NCI-H1092 treated with DMSO at 0.1 percent for 48 hours (cell line): Measurements from ENCODE around the gene FOLR3.
"Not testable (repeated sequence)": the region's sequence is repeated elsewhere in the genome, so short reads cannot be mapped to it uniquely, and the experiment has no call there.

Experiments
- DNase-seq: peaks from one replicate; lab custom pipeline; 2025; lab: John Stamatoyannopoulos, UW

FOLR3 gene

DNA sequence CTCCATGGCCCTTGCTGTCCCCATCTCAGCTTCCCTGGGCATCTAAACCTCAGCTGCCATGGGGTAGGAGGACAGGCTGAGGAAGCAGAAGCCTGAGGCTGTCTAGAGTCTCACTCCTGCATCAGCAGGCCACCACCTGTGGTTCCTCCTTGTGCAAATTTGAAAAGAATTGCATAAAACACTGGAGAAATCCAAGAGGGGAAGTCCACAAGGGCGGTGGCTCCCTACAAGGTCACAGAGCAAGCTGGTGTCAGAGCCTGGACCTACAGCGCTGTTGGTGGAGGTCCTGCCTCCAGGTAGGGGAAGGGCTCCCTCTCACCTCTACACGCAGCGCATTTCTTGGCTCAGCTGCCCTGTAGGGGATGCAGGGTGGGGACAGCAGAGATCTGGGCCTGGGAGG is at the start of gene FOLR3:
Gene FOLR3 (plus strand): TSS at position 253 of the 400 bp plus-strand sequence. CDS start 228 bp downstream, outside the sequence.
- DNase-seq = not testable (repeated sequence)

DNA sequence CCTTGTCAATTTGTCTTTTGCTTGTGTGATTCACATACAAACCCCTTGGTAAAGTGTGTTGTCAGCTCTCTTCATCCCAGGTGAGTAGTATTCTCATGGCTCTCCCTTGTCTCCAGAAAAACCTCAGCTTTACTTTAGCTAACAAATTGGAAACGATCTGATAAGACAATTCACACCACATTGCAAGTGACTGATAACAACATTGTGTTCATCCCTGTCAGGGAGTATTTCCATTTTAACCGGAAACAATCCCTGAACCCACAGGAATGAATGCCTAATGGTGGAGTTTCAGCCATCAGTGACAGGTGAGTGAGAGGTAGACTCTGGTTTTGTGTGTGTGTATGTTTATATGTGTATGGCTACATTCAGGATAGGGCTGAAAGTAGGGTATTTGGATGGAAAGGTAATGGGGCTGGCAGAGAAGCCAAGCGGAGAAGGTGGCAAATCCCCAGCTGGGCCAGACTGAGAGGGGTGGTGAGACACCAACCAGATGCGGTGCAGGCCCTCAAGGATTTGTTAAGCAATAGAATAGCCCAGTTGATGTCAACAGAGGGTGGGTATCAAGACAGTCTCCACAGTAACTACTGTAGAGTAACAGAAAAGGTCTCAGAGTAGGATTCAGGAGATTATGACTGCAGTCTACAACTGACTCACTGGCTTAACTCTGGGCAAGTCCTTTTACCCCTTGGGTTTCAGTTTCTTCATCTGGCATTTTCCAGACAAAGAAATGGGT is 47.3 kb upstream of the FOLR3 start:
- no peak for DNase-seq

DNA sequence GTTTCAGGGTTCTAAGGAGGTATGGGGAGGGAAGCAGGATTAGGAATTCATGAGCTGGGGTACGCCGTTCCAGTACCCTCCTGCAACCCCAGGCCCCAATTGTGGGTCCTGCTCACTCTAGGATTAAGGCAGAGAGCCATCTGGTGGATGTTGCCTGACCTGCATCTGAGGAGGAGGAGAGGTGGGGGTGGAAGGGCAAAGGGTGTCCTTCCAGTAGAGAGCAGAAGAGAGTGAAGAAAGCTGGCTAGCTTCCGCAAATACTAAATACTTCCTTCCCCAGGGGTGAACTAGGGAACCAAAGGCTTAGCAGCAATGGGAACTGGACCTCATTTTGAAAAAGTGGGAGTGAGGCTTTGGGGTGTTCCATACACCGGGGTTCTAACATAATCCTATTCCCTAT is 44.2 kb upstream of the FOLR3 start:
- peak; percentile 26 for DNase-seq

DNA sequence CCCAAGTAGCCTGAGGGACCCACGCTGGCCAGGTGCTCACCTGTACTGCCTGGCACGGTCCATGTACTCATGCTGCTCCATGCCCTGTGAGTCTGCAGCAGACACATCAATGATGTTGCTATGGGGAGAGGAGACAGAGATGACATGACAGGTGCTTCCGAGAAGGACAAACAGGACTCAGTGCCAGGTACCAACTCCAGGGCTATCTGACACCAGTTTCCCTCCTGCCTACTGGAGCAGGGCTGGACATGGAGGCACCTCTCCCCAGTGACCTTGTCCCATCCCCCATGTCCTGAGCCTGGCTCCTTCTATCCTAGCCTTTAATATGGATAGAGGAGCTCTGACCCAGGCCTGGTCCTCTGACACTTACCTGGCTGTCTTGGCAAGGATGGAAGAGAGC is 36.8 kb upstream of the FOLR3 start:
- no peak for DNase-seq

DNA sequence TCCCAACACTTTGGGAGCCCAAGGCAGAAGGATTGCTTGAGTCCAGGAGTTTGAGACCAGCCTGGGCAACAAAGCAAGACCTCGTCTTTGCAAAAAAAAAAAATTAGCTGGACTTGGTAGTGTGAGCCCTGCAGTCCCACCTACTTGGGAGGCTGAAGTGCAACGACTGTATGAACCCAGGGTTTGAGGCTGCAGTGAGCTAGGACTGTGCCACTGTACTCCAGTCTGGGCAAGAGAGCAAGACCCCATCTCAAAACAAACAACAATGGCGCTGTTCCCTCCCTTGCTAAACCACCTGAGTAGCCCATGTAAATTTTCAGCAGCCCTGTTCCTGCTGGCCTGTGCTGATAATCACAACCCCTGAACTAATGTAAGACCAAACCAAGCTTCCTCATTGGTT is 35.5 kb upstream of the FOLR3 start:
- DNase-seq = no peak

DNA sequence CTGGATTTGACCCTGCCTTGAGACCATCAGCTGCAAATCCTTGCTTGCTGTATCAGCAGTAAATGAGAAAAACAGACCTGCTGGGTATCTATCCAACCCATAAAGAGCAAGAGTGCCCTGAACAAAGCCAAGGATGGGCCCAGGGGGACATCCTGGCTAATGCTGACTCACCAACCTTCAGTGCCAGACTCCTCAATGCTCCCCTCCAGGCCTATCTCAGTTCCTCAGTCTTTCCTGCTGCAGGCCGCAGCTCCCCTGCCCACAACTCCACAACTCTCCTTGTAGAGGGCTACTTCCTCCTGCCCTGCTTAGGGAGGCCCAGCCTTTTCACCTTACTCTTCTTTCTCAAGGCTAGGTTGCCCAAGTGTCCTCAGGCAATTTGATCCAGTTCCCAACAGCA is 35.1 kb upstream of the FOLR3 start:
- no peak for DNase-seq

DNA sequence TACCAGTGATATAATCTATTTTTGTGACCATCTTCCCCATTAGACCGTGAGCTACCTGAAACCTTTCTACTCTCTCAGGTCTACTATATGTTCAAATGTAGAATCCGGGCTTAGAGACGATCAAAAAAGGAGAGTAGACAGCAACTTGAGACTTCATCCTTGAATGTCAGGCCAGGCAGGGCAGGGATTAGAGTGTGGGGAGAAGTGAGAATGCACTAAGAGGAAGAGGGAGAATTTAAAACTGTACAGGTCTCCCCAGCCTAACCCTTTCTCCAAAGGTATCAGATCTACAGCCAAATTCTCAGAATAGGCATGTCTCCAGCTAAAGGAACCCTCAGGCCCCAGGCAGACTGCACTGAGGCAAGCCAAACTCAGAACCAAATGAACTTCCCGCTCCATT is 33.4 kb upstream of the FOLR3 start:
- no peak for DNase-seq

DNA sequence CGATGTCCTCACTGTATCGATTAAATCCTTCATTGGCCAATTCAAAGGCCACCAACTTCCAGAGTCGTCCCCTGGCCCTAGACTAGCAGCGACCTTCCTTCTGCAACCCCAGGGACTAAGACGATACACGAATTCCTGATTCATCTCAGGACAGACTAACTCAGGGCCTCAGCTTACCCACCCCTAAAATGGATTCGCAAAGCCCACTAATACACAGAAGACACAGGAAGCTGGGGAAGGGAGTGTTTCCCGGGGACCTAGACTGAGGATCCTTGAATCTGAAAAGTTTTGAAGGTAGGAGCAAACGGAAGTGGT is 32.9 kb upstream of the FOLR3 start:
- DNase-seq = no peak

DNA sequence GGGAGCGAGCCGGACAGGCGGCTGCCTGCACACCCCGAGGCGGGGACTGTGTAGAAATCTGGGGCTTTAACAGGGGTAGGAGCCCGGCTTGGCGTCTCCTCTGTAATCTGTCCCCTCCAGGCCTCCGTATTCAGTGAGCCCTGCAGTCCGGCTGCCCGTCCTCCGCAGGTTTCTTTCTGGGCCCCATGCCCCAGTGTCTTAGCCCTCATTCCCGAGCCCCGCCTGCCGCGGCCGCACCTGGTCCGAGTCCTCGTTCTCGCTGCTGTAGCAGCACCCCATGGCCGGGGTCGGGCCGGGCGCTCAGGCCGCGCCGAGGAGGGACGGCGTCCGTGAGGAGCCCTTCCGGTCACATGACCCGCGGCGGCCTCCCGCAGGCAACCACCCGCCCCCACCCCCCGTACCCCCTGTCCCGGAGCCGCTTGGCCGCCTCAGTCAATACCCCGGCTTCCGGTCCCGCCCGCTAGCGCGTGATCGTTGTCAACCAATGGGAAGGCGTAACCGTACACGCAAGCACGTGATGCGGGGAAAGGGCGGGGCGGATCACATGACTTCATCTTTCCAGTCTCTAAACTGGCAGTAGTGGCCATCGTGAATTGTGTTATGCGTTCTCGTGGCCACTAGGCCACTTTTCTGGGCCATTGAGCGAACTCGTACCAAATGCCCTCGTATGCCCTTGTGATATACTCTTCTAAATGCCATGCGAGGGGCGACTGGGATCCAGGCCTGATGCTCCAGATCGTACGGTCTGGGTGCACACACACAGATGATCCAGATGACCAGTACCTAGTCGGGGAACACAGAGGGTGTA is 32.4 kb upstream of the FOLR3 start, which contains the start of gene LAMTOR1:
Gene LAMTOR1 (minus strand): TSS at position 352 of the 808 bp plus-strand sequence. CDS start 73 bp downstream, at position 279.
- peak; percentile 99 for DNase-seq

DNA sequence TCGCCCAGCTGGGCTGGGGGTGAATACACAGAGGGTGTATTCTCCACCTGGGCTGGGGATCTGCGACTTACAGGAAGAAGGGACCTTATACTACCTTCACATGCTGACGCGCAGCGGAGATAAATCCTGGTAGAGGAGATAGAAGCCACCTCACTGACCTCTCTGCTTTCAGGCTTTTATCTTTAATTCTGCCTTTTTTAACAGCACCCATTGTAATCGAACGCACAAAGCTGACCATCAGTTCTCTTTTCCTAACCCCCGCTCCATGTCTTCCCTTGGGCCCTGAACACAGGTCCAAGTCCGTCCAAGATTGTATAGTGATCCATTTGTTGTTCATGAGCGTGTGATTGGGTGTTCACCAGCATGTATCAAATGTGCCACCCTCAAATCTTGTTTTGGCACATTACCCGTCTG is 31.8 kb upstream of the FOLR3 start:
- DNase-seq = no peak

DNA sequence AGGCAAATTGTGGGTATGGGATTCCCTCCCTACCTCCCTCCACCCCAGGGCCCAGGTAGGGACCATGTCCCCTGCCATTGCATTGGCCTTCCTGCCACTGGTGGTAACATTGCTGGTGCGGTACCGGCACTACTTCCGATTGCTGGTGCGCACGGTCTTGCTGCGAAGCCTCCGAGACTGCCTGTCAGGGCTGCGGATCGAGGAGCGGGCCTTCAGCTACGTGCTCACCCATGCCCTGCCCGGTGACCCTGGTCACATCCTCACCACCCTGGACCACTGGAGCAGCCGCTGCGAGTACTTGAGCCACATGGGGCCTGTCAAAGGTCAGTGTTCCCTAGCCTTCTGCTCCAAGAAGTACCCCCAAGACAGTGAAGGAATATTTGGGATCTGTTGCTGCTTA is 29.6 kb upstream of the FOLR3 start, which contains the start of gene TOMT:
Gene TOMT (plus strand): TSS at position 37 of the 400 bp plus-strand sequence. CDS start 28 bp downstream, at position 65.
- DNase-seq = no peak

DNA sequence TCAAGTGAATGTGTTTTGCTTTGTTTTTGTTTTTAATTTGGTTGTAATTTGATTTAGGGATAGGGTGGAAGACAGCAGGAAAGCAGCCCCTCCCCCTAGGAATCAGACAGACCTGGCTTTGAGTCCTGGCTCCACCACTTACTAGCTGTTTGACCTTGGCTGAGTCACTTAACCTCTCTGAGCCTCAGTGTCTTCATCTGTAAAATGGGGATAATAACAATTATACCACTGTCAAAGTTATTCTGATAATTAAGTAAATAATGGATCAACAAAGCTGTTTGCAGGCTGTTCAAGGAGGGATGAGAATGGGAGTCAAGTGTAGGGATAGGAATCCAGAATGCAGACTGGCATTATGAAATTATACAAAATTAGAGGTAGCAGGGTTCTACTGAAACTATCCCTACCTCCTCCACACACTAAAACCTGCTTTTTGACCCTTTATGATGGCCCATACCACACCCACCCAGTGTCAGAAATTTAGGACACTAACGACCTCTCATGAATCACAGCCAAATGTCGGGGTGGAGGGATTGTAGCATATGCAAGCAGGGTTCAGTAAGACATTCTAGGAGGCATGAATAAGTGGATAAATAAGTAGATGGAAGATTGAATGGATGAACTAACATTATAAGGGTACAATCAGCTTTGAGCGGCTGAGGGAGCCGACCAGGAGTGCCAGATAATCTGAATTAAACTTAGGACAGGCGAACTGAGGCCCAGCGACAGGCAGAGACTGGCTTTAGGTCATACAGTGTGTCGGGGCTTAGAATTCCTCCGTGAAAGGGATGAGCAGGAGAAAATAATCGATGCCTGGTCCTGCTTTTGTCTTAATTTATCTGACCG is 24.0 kb upstream of the FOLR3 start:
- DNase-seq = no peak

DNA sequence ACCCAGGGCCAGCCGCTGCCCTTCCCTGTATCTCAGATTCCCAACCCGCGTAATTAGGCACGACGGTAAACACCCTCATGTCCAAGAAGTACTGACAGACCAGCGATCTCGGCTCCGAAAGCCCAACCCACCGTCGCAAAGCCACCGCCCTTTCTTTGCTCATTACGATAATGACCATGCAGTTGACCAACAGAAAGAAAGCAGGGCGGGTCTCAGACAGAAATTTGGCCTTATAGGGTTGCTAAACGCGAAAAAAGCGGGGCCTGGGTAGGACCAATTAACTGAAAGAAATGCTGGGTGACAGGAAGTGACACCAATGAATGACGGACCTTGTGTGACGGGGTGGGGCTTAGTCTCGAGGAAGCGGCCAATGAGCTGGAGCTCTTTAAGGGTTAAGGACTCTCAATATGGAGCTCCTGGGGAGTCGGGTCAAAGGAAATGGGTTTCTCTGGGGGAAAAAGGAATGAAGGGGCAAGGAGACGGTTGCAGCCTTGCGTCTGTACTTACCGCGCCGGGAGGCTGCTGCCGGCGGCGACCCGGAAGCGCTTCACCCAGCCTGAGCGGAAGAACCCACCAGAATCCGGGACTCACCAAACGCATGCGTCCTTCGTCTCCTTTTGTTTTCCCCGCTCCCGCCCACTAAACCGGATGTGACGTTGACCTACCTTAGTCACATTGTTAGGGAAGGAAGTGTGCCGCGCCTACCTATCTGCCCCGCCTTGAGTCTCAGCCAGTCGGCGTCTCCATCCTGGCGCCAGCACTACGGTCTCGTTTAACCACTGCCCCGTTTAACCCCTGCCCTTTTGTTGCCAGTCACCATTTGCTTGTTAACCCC is 23.2 kb upstream of the FOLR3 start, which contains the start of gene ANAPC15:
Gene ANAPC15 (minus strand): TSS at position 553 of the 835 bp plus-strand sequence. CDS start 1,419 bp downstream, outside the sequence.
- peak; percentile 100 for DNase-seq

DNA sequence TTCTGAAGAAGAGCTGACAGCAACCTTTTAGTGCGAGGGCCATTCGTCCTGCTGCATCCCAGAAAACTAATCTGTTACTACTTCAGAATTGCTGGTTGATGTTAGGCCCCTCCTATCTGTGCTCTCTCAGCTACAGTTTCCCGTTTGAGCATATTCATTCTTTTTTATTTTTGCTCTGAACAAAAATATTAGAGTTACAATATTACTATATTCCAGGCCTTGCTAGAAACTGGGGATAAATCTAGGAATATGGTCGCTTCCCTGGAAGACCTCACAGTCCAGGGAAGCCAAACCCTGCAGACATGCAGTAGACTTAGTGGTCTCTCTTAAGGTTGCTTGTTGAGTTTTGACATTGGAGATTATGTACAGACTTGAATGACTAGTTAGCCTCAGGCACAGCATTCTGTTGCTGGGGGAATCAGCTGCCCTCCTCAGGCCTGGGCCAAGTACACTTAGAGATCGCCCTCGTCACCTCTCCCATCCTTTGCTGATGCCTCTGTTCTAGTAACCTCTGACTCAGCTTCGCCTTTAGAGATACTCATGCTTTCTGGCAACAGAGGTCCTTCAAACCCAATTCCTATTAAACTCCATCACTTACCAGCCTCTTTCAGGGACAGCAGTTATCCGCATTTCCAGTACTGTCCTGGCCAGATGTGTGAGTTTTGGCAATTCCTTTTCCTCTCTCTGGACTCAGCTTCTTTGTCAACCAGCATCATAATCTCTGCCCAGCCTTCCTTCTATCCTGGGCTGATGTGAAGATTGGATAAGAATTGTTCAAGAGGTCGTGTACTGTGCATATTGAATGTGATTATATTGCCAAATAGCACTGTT is 22.3 kb upstream of the FOLR3 start:
- DNase-seq = no peak

DNA sequence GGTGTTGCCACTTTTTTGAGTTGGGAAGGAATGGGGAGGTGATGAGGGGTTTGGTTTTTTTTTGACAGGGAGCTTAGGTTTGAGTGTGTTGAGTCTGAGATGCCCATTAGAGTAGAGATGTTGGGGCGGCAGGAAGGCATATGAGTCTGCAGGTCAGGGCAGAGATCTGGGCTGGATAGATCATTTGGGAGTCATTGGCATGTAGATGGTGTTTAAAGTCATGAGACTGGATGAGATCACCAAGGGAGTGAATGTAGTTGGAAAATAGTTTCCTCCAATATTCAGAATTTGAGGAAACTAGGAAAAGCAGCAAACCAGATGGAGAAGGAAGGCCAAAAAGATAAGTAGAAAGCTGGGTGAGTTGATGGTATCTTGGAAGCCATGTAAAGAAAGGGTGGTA is 21.0 kb upstream of the FOLR3 start:
- DNase-seq = no peak

DNA sequence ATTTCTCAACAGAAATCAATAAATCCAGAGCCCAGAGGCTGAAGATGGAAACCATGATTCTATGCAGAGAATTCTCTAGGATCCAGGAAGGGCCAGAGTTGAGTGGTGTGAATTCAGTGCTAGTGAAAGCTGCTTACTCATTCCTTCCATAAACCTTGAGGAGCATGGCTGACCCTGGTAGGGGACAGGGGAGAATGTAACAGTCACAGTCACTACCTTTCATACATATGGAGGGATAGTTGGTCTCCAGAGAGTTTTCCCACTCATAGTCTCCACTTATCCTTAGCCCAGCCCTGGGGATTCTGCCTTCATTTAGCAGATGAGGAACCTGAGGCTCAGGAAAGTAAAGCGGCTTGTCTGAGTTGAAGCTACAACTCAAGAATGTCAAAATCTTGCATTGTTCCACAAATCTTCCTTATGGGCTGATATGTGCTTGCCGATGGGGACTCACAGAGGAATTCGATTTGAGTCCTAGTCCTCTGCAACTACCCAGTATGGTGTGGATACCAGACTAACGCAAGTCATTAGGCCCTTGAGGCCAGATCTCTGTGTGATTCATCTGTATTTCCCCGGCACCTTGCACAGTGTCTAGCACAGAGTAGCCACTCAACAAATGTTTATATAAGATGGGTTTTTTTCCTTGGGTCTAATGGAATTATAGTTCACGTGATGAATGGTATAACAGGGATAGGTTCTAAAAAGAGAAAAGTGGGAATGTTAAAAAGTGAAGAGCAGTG is 19.3 kb upstream of the FOLR3 start:
- DNase-seq = no peak

DNA sequence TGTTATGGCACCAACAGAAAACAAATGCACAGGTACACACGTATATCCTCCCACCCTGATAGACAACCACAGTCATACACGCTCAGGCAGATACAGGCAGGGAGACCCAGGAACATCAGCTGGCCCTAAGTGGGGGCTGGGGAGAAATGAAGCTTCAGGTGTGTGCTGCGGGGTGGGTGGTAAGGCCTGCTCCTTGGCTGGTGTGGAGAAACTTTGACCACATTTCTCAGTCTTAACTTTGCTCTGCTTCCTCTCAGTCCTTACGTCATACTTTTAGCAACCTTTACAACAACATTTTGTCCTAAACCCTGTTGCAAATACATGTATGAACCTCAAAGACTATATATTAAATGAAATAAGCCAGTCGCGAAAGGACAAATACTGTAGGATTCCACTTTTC is 16.3 kb upstream of the FOLR3 start:
- no peak for DNase-seq

DNA sequence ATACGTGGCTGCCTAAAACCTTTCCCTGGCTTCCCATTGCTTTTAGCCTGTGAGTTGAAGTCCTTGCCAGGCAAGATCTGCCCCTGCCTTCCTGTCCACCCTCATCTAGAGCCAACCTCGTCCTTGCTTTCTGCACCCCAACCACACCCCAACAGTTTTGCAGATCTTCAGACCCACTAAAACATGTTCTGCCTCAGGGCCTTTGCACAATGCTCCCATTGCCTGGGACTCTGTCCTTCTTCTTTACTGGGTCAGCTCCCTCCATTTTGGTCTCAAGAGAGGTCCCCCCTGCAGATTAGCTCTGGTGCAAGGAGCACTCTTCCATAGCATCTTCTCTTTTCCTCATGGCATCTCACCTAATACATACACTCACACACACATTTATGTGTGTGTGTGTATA is 14.6 kb upstream of the FOLR3 start:
- DNase-seq = no peak

DNA sequence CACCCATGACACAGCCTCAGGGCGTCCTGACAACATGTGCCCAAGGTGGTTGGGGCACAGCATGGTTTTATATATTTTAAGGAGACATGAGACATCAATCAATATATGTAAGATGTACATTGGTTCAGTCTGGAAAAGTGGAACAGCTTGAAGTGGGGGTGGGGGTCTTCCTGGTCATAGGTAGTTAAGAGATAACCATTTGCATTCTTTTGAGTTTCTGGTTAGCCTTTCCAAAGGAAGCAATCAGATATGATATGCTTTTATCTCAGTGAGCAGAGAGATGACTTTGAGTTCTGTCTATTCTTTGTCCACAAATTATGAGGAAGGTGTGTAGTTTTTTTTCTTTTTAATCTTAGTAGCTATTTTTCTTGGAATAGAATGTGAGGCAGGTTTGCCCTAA is 12.9 kb upstream of the FOLR3 start:
- DNase-seq = no peak
